BLaER1 (cell line): Measurements from ENCODE around the gene SYTL3.
"Not testable (repeated sequence)": the region's sequence is repeated elsewhere in the genome, so short reads cannot be mapped to it uniquely, and the experiment has no call there.

ENCODE experiments used
- H3K27ac ChIP-seq: shearing (Covaris generic); formaldehyde crosslinking; 2 replicates; pipeline ENCODE4 v1.8.1; 2022
- H3K27me3 ChIP-seq: shearing (Covaris generic); formaldehyde crosslinking; 2 replicates; pipeline ENCODE4 v1.8.1; 2022
- H3K36me3 ChIP-seq: shearing (Covaris generic); formaldehyde crosslinking; 2 replicates; pipeline ENCODE4 v1.8.1; 2022
- H3K4me1 ChIP-seq: shearing (Covaris generic); formaldehyde crosslinking; 2 replicates; pipeline ENCODE4 v1.8.1; 2022
- H3K4me2 ChIP-seq: shearing (Covaris generic); formaldehyde crosslinking; 2 replicates; pipeline ENCODE4 v1.8.1; 2022
- H3K4me3 ChIP-seq: shearing (Covaris generic); formaldehyde crosslinking; 2 replicates; pipeline ENCODE4 v1.8.1; 2022
- H3K9ac ChIP-seq: shearing (Covaris generic); formaldehyde crosslinking; 2 replicates; pipeline ENCODE4 v1.8.1; 2022
- H3K9me3 ChIP-seq: shearing (Covaris generic); formaldehyde crosslinking; 2 replicates; pipeline ENCODE4 v1.8.1; 2022
- H4K20me1 ChIP-seq: shearing (Covaris generic); formaldehyde crosslinking; 2 replicates; pipeline ENCODE4 v1.8.1; 2022
- Cebpa-rat ChIP-seq: shearing (Covaris generic); IDR thresholded peaks from 2 replicates; pipeline ENCODE4 v1.8.1; 2022

The SYTL3 gene

GRCh38 chr6:158672726-158673125 is 22.9 kb downstream of the SYTL3 start:
- H3K4me3 ChIP-seq, result no peak overlapping the region
- H3K27me3 ChIP-seq, result peaks cover 19% of the 10 kb centered on the region
- H3K9ac ChIP-seq, result no peak overlapping the region
- TF ChIP-seq Cebpa-rat, result no peak
- H3K4me1 ChIP-seq, result no peaks in the 10 kb centered on the region
- H3K9me3 ChIP-seq, result no peaks in the 10 kb centered on the region
- no peaks in the 10 kb centered on the region for H4K20me1 ChIP-seq
- no peak overlapping the region for H3K27ac ChIP-seq
- no peaks in the 10 kb centered on the region for H3K36me3 ChIP-seq
- H3K4me2 ChIP-seq, result no peak overlapping the region

- no peak for TF ChIP-seq Cebpa-rat
- Histone ChIP-seq H3K27ac (no peak overlapping the region), H3K4me2 (no peak overlapping the region), H3K9ac (no peak overlapping the region), H3K4me3 (no peak overlapping the region), H3K36me3 (no peaks in the 10 kb centered on the region), H3K27me3 (peaks cover 2% of the 10 kb centered on the region; the same call in 1 of the 2 replicates), H4K20me1 (no peaks in the 10 kb centered on the region), H3K4me1 (no peaks in the 10 kb centered on the region), H3K9me3 (no peaks in the 10 kb centered on the region)
Measured at GRCh38 chr6:158674342-158675131, 24.7 kb downstream of the SYTL3 start.

DNA sequence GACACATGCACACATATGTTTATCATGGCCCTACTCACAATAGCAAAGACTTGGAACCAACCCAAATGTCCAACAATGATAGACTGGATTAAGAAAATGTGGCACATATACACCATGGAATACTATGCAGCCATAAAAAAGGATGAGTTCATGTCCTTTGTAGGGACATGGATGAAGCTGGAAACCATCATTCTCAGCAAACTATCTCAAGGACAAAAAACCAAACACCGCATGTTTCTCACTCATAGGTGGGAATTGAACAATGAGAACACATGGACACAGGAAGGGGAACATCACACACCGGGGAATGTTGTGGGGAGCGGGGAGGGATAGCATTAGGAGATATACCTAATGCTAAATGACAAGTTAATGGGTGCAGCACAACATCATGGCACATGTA is 27.2 kb downstream of the SYTL3 start:
- not testable (repeated sequence) for H4K20me1 ChIP-seq, H3K27me3 ChIP-seq, H3K36me3 ChIP-seq, H3K4me2 ChIP-seq, H3K4me3 ChIP-seq, H3K9me3 ChIP-seq, H3K4me1 ChIP-seq, H3K27ac ChIP-seq, H3K9ac ChIP-seq

- Histone ChIP-seq H3K4me2 (no peak overlapping the region), H3K27me3 (no peaks in the 10 kb centered on the region), H4K20me1 (no peaks in the 10 kb centered on the region), H3K4me3 (no peak overlapping the region), H3K9ac (no peak overlapping the region), H3K36me3 (no peaks in the 10 kb centered on the region), H3K9me3 (no peaks in the 10 kb centered on the region), H3K4me1 (no peaks in the 10 kb centered on the region), H3K27ac (no peak overlapping the region)
- no peak for TF ChIP-seq Cebpa-rat
Measured at GRCh38 chr6:158677906-158678578, 28.2 kb downstream of the SYTL3 start.

DNA sequence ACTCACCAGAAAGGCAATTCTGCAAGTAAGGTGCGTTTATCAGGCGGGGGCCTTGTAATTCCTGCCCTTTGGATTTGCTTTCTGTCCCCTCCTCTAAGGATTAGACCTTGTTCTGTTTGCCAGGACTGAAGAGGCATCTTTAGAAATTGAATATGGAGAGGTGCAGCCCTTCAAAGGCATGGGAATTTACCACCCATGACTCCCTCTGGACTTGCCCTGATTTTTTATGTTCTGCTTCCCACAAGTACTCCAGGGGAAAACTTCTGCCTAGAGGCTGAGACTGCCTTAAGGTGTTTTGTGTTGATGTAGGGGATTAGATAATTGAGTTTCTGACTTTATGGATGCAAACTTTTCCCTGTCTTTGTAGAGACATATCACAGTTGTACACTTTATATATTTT is 30.2 kb downstream of the SYTL3 start:
- Histone ChIP-seq H3K4me1 (no peaks in the 10 kb centered on the region), H3K27me3 (no peaks in the 10 kb centered on the region), H3K4me3 (no peak overlapping the region), H3K4me2 (no peak overlapping the region), H3K9me3 (no peaks in the 10 kb centered on the region), H4K20me1 (no peaks in the 10 kb centered on the region), H3K9ac (no peak overlapping the region), H3K36me3 (no peaks in the 10 kb centered on the region), H3K27ac (no peak overlapping the region)
- TF ChIP-seq Cebpa-rat, result no peak

DNA sequence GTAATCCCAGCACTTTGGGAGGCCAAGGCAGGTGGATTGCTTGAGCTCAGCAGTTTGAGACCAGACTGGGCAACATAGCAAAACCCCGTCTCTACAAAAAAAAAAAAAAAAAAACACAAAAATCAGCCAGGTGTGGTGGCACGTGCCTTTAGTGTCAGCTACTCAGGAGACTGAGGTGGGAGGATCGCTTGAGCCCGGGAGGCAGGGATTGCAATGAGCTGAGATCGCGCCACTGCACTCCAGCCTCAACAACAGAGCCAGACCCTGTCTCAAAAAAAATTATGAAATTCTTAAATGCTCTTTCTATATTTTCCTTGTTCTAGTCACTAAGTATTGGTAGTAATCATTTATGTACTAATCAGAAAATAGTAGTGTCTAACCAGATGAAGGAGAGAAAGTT is 30.6 kb downstream of the SYTL3 start:
- no peak overlapping the region for H3K4me3 ChIP-seq
- H3K4me2 ChIP-seq, result no peak overlapping the region
- TF ChIP-seq Cebpa-rat, result no peak
- H4K20me1 ChIP-seq, result no peaks in the 10 kb centered on the region
- no peaks in the 10 kb centered on the region for H3K9me3 ChIP-seq
- no peaks in the 10 kb centered on the region for H3K36me3 ChIP-seq
- no peak overlapping the region for H3K27ac ChIP-seq
- H3K4me1 ChIP-seq, result no peaks in the 10 kb centered on the region
- no peaks in the 10 kb centered on the region for H3K27me3 ChIP-seq
- H3K9ac ChIP-seq, result no peak overlapping the region

DNA sequence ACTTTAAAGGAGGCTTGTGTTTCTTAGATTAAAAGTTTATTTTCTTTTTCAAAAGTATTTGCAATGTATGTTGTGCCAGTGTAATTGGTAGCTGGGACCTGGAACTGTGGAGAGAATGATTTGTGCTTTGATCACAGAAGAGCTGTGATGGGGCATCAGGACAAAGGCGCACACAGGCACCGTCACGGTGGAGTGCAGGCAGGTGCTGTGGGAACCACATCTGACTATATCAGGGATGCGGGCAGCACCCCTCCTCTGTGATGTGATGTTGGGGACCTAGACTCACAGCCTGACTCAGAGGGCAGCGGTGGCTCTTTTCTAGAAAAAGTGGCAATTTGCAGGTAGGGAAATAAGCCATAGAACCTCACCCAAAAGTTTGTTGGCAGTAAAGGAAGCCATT is 34.5 kb downstream of the SYTL3 start:
- Histone ChIP-seq H4K20me1 (no peaks in the 10 kb centered on the region), H3K27me3 (no peaks in the 10 kb centered on the region), H3K36me3 (no peaks in the 10 kb centered on the region), H3K4me1 (peaks cover 18% of the 10 kb centered on the region), H3K4me3 (no peak overlapping the region), H3K27ac (no peak overlapping the region), H3K9me3 (no peaks in the 10 kb centered on the region), H3K9ac (no peak overlapping the region), H3K4me2 (no peak overlapping the region)
- no peak for TF ChIP-seq Cebpa-rat

- H3K9ac ChIP-seq, result no peak overlapping the region
- peaks cover 18% of the 10 kb centered on the region for H3K4me1 ChIP-seq
- H3K4me3 ChIP-seq, result no peak overlapping the region
- no peak for TF ChIP-seq Cebpa-rat
- H3K4me2 ChIP-seq, result no peak overlapping the region
- no peaks in the 10 kb centered on the region for H4K20me1 ChIP-seq
- no peaks in the 10 kb centered on the region for H3K9me3 ChIP-seq
- no peaks in the 10 kb centered on the region for H3K36me3 ChIP-seq
- H3K27me3 ChIP-seq, result no peaks in the 10 kb centered on the region
- no peak overlapping the region for H3K27ac ChIP-seq
Measured at GRCh38 chr6:158684745-158685324, 35.0 kb downstream of the SYTL3 start.

DNA sequence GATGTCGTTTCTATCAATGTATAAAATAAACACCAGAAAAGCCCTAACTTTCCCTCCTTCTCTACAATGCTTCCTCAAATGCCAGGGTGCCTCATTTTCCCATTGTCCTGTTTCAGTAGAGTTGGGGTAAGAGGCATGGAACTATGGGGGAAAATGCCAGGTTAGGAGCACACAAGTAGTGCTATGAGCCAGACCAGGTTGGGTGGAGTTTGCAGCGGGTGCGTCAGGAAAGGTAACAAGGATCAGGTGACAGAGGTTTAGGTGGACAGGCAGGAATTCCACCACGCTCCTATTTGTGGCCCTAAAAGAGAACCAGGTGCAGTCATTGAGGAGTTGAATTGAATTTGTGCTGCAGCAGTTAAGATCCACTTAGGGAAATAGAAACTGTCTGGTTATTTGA is 36.5 kb downstream of the SYTL3 start:
- no peak overlapping the region for H3K27ac ChIP-seq

DNA sequence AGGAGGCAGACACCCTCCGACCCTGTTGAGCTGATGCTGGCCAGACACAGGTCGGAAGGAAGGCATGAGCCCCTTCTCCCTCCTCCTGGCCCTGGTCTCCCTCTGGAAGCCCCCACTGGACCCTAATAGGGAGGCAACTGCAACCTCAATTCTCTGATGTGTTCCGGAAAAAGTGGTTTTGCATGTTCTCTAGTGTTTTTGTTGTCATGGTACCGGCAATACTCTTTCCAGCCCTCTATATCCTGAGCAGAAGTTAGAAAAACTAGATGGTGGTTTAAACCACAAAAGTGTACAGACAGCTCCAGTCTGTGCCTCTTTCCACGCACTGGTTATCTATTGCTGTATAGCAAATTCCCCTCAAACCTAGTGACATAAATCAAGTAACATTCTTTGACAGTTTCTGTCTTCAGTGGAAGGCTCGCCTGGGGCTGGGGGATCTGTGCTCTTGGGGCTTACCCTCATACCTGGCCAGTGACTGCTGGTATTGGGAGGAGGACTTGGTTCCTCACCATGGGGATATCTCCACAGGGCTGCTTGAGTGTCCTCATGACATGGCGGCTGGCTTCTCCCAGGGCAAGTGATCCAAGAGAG is 37.0 kb downstream of the SYTL3 start:
- H3K9ac ChIP-seq, result no peak overlapping the region
- peaks cover 18% of the 10 kb centered on the region for H3K4me1 ChIP-seq
- TF ChIP-seq Cebpa-rat, result no peak
- no peaks in the 10 kb centered on the region for H3K9me3 ChIP-seq
- H3K4me2 ChIP-seq, result peak overlapping the region; percentile 61
- no peaks in the 10 kb centered on the region for H3K27me3 ChIP-seq
- no peaks in the 10 kb centered on the region for H3K36me3 ChIP-seq
- H4K20me1 ChIP-seq, result no peaks in the 10 kb centered on the region
- no peak overlapping the region for H3K27ac ChIP-seq
- no peak overlapping the region for H3K4me3 ChIP-seq

More for the DNA sequence above, 36.5 kb downstream of the SYTL3 start:
- no peak for TF ChIP-seq Cebpa-rat
- Histone ChIP-seq H3K4me2 (peak overlapping the region; percentile 61), H3K4me3 (no peak overlapping the region), H3K27me3 (no peaks in the 10 kb centered on the region), H3K36me3 (no peaks in the 10 kb centered on the region), H4K20me1 (no peaks in the 10 kb centered on the region), H3K4me1 (peaks cover 18% of the 10 kb centered on the region), H3K9ac (no peak overlapping the region), H3K9me3 (no peaks in the 10 kb centered on the region)
